Lower leg skin (tissue), 3 donors: ENCODE measurements around the gene NRAS.

Experiments used
- CTCF ChIP-seq, 3 donors: fragments of 450-650 bp; IDR thresholded peaks; one replicate each; pipeline ENCODE4 v1.5.1; 2016; ENCODE audit warnings: antibody characterized with exemption in 3 of 3, mild to moderate bottlenecking in 3 of 3, moderate library complexity in 2 of 3
- POLR2A ChIP-seq, 2 donors: fragments of 450-650 bp; IDR thresholded peaks; one replicate each; pipeline ENCODE4 v1.6.1; 2016 to 2017; ENCODE audit warnings: antibody characterized with exemption in 2 of 2, mild to moderate bottlenecking in 1 of 2, moderate library complexity in 1 of 2

GRCh38 chr1:114758256-114758832 lies 41.8 kb upstream of the NRAS start:
- no peak for TF ChIP-seq CTCF (IDR thresholded peaks at IDR 0.05)
- TF ChIP-seq POLR2A (IDR thresholded peaks at IDR 0.05) = no peak
